GM12873 (cell line): ENCODE data around the gene HP1BP3.
A peak's percentile ranks its signal among the peaks of the same experiment; 100 is the strongest.

Source experiments
- TF ChIP-seq, protein P1 (sequence below): IDR thresholded peaks from 2 replicates; pipeline ENCODE4 v1.5.1; 2012; ENCODE audit warnings: low read depth, mild to moderate bottlenecking, moderate library complexity, low read length, control low read depth; ENCODE audit not compliant: insufficient read depth; ENCODE audit errors: missing control alignments

HP1BP3 gene

DNA sequence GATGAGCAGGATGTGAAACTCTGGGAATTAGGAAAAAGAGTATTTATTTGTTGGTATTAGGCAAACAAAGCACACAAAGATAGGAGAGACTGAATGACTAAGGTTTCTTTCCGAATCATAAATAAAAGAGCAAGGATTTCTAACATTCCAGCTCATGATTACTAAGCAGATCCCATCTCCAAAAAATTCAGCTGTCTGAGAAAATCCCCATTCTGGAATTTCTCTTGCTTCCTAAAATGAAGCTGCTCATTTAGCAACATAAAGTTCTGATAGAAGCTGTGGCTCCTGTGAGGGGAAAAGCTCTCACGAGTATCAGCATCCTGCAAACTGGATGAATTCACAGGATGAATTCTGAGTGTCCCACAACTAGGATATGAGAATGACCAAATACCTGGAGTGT lies 47.9 kb downstream of the HP1BP3 start:
- TF ChIP-seq, protein P1, sequence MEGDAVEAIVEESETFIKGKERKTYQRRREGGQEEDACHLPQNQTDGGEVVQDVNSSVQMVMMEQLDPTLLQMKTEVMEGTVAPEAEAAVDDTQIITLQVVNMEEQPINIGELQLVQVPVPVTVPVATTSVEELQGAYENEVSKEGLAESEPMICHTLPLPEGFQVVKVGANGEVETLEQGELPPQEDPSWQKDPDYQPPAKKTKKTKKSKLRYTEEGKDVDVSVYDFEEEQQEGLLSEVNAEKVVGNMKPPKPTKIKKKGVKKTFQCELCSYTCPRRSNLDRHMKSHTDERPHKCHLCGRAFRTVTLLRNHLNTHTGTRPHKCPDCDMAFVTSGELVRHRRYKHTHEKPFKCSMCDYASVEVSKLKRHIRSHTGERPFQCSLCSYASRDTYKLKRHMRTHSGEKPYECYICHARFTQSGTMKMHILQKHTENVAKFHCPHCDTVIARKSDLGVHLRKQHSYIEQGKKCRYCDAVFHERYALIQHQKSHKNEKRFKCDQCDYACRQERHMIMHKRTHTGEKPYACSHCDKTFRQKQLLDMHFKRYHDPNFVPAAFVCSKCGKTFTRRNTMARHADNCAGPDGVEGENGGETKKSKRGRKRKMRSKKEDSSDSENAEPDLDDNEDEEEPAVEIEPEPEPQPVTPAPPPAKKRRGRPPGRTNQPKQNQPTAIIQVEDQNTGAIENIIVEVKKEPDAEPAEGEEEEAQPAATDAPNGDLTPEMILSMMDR: no peak

DNA sequence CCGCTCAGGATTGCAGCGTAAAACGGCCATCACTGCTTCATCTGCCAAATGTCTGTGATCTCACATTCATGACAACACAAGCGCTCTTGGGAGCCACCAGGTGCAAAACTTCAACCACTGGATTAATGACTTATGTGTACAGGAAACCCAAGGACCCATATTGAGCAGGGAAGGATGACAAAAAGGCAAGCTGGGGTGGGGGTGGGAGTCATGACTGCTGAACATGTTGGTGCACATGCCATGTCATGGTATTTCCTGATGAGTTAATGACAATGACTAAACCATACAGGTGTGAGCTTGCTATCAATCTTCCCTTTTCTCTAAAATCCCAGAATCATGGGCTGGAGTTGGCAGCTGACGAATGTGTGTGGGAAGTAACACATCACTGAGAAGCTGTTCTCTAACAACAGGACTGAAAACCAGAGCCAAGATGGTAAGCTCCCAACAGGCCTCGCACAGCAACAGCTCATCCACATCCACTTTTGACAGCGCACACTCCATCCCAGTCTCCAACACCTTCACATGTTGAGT lies 51.5 kb downstream of the HP1BP3 start:
- TF ChIP-seq, protein P1: no peak

DNA sequence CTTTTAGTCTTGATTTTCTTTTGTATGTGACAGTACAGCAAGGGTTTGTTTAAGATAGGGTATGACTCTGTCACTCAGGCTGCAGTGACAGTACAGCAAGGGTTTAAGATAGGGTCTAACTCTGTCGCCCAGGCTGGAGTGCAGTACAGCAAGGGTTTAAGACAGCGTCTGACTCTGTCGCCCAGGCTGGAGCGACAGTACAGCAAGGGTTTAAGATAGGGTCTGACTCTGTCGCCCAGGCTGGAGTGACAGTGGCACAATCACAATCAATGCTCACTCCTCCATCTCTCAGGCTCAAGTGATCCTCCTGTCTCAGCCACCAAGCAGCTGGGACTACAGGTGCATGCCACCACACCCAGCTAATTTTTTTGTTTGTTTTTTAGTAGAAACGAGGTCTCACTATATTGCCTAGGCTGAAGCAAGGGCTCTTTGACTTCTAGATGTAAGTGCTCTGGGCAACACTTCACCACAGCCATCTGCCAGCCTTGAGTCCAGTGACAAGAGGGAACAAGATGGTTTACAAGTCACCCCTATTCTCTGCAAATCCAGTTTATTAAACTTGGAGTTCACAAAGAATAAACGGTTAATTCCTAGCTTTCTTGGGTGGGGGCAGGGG lies 53.6 kb downstream of the HP1BP3 start:
- TF ChIP-seq, protein P1: no peak

DNA sequence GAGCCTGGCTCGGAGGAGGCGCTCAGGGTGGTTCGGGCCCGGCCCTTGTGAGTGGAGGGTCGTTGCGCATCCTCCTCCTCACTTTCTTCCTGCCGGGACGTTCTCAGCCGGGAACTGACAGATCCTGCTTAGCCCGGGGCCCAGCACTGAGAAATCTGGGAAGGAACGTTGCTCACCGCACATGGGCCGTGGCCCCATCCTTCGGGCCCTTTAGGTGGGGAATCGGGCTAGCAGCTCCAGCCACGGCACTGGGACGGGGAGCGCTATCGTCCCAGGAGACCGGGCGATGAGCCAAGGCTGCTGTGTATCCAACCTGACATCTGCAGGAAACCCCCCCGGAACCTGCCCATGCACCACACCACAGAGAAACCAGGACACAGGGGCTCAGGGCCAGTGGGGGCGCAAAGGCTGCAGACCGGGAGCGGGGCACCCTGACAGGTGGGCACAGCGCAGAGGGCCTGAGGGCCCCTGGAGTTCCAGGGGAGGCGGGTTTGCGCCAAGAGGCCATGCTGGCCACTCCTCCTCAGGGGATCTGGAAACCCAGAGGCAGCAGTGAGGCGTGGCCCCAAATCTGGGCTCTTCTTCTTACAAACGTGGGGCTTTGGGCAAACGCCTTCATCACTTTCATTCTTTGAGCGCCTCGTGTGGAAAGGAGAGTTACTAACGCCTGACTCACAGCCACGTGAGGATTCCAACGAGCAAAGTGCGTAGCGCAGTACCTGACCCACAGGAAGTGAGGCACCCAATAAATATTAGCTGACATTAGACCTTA lies 54.3 kb downstream of the HP1BP3 start, which contains the start of gene SH2D5:
TSS of gene SH2D5 (minus strand) at position 116 of the 772 bp plus-strand sequence. CDS start 4,659 bp downstream, outside the sequence.
- TF ChIP-seq, protein P1: peak; percentile 50

DNA sequence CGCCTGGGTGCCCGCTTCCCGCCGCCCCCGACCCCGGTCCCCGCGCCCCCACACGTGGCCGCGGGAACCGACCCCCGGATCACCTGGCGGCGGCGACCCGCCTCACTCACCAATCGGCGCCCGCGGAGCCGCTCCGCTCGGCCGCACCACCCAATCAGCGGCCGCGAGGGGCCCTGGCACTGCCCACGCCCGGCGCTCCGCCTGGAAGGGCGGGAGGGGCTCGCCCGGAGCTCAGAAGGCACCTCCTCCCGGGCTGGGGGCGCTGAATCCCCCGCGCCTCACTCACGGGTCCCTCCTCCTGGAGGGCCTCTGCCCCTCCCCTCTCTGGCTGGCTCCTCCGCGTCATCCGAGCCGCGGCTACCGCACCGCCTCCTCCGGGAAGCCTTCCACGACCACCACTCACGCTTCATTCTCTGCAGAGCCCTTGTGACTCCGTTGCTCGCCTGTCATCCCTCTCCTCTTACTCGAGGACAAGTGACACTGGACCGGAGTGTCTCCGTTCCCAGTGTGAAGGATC lies 55.0 kb downstream of the HP1BP3 start:
- TF ChIP-seq, protein P1: no peak

DNA sequence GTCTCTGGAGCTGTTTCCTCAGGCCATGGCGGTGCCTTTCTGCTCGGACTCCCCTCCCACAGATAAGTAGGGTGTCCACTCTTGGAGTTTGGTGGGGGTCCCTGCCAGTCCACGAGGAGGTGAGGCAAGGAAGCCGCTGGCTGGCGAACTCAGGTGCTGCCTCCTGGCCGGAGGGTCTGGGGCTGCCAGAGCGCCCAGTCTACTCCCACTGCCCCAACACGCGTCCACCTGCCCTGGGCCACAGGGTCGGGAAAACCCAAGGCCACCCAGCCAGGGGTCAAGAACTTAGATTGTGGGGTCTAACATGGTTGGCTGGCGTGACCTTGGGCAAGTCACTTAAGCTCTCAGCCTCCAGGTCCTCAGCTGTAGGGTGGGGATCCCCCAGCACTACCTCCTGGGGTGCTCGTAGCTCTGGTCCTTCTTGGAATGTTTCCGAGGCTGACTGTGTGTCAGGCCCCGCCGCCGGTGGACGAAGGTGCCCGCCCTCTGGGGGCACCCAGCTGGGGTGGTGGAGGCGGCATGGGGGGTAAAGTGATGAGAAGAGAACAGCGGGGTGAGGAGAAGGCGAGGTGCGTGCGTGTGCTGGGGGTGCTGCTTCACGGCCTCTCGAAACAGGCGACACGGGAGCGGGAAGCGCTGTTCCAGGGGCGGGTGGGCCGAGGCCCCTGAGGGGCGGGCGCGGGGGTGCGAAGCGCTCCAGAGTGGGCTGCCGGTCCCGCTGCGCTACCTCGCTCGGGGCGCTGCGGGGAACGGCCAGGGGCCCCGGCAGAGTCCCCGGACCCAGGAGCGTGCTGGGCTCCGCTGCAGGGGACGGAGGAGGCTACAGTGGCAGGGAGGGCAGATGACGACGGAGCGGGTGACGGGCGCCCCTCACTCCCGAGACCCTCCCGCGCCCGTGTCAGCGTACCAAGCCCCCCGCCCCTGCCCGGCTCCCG lies 55.8 kb downstream of the HP1BP3 start:
- TF ChIP-seq, protein P1: no peak
